Forelimb muscle (tissue), 1 donor: Measurements from ENCODE around the gene EEF2. TPM values are rescaled to one million over a fixed set of nuclear protein-coding genes. Genes with fewer than 3 reads are reported as not detected.
A peak's percentile ranks its signal among the peaks of the same experiment; 100 is the strongest.

ENCODE experiments used
- DNase-seq: peaks from one replicate; pipeline ENCODE4 v3.0.0-alpha.2; 2013; ENCODE audit warnings: low read depth
- polyA plus RNA-seq: library from polyadenylated mRNA; unstranded; fragments of 120-200 nt; gene quantifications from one replicate; pipeline ENCODE4 v1.2.1, GENCODE V29; 2013; ENCODE audit not compliant: insufficient read length

Gene EEF2
- 2,855 TPM for polyA plus RNA-seq

- peak; percentile 85 for DNase-seq
Observed at GRCh38 chr19:3984908-3985642, at the start of gene EEF2. Gene EEF2 (minus strand): TSS chr19:3985463. CDS start chr19:3985380, 83 bp downstream.

GRCh38 chr19:4034048-4035017 lies 49.1 kb upstream of the EEF2 start:
- DNase-seq: no peak

GRCh38 chr19:4033028-4033956 lies 48.0 kb upstream of the EEF2 start:
- DNase-seq: no peak

- no peak for DNase-seq
Observed at GRCh38 chr19:4032436-4032835, 47.2 kb upstream of the EEF2 start.

- no peak for DNase-seq
Observed at GRCh38 chr19:4031420-4031819, 46.2 kb upstream of the EEF2 start.

GRCh38 chr19:4030981-4031380 lies 45.7 kb upstream of the EEF2 start:
- no peak for DNase-seq

- DNase-seq: no peak
Observed at GRCh38 chr19:4030552-4030951, 45.3 kb upstream of the EEF2 start.

GRCh38 chr19:4029247-4029614 lies 44.0 kb upstream of the EEF2 start:
- DNase-seq: no peak

GRCh38 chr19:4028334-4029246 lies 43.3 kb upstream of the EEF2 start:
- no peak for DNase-seq

GRCh38 chr19:4027146-4027545 lies 41.9 kb upstream of the EEF2 start:
- DNase-seq: no peak

- DNase-seq: no peak
Observed at GRCh38 chr19:4025317-4025716, 40.1 kb upstream of the EEF2 start.

- no peak for DNase-seq
Observed at GRCh38 chr19:4023600-4024398, 38.5 kb upstream of the EEF2 start.

GRCh38 chr19:4019578-4019977 lies 34.3 kb upstream of the EEF2 start:
- DNase-seq: no peak

GRCh38 chr19:4018775-4019504 lies 33.7 kb upstream of the EEF2 start:
- DNase-seq: no peak

GRCh38 chr19:4018140-4018613 lies 32.9 kb upstream of the EEF2 start:
- DNase-seq: no peak

GRCh38 chr19:4016903-4017638 lies 31.8 kb upstream of the EEF2 start:
- no peak for DNase-seq

- no peak for DNase-seq
Observed at GRCh38 chr19:4016486-4016885, 31.2 kb upstream of the EEF2 start.

GRCh38 chr19:4015705-4016402 lies 30.6 kb upstream of the EEF2 start:
- DNase-seq: no peak
